GM23248 (cell line): Measurements from ENCODE around the gene ATG5. TPM values are rescaled to one million over a fixed set of nuclear protein-coding genes. Genes with fewer than 3 reads are reported as not detected.

Experiments used
- DNase-seq: peaks from one replicate; pipeline ENCODE4 v3.0.0-alpha.2; 2015
- H2AFZ ChIP-seq: fragments of 200-600 bp; sonication (generic); 2 replicates; pipeline ENCODE4 v1.6.1; 2016; ENCODE audit warnings: antibody characterized with exemption
- H3F3A ChIP-seq: fragments of 200-600 bp; sonication (generic); 2 replicates; pipeline ENCODE4 v1.6.1; 2016; ENCODE audit warnings: mild to moderate bottlenecking, antibody characterized with exemption, mixed run types; ENCODE audit not compliant: insufficient read depth
- H3K27ac ChIP-seq: fragments of 200-600 bp; sonication (generic); 2 replicates; pipeline ENCODE4 v1.5.1; 2016; ENCODE audit warnings: mild to moderate bottlenecking
- H3K27me3 ChIP-seq: fragments of 200-600 bp; sonication (generic); replicated peaks from 2 replicates; pipeline ENCODE4 v1.6.1; 2016; ENCODE audit warnings: mild to moderate bottlenecking; ENCODE audit not compliant: insufficient read depth
- H3K36me3 ChIP-seq: fragments of 200-600 bp; sonication (generic); 2 replicates; pipeline ENCODE4 v1.6.1; 2016; ENCODE audit warnings: low read depth, mild to moderate bottlenecking
- H3K4me1 ChIP-seq: fragments of 200-600 bp; sonication (generic); 2 replicates; pipeline ENCODE4 v1.6.1; 2016; ENCODE audit warnings: mild to moderate bottlenecking; ENCODE audit not compliant: insufficient read depth
- H3K4me2 ChIP-seq: fragments of 200-600 bp; sonication (generic); one replicate; pipeline ENCODE4 v1.6.1; 2016; ENCODE audit warnings: mild to moderate bottlenecking; ENCODE audit not compliant: unreplicated experiment
- H3K4me3 ChIP-seq: fragments of 200-600 bp; sonication (generic); 2 replicates; pipeline ENCODE4 v1.5.1; 2016; ENCODE audit warnings: mild to moderate bottlenecking
- H3K79me2 ChIP-seq: fragments of 200-600 bp; sonication (generic); 2 replicates; pipeline ENCODE4 v1.6.1; 2016; ENCODE audit warnings: mild to moderate bottlenecking; ENCODE audit not compliant: insufficient read depth
- H3K9ac ChIP-seq: fragments of 200-600 bp; sonication (generic); 2 replicates; pipeline ENCODE4 v1.6.1; 2016; ENCODE audit warnings: mild to moderate bottlenecking
- H3K9me2 ChIP-seq: fragments of 200-600 bp; sonication (generic); 2 replicates; pipeline ENCODE4 v1.6.1; 2016; ENCODE audit warnings: mixed run types, mild to moderate bottlenecking, moderate library complexity; ENCODE audit not compliant: insufficient read depth
- H3K9me3 ChIP-seq: fragments of 200-600 bp; sonication (generic); one replicate; pipeline ENCODE4 v1.6.1; 2017; ENCODE audit warnings: low read depth
- H4K20me1 ChIP-seq: fragments of 200-600 bp; sonication (generic); 2 replicates; pipeline ENCODE4 v1.6.0; 2016; ENCODE audit not compliant: insufficient read depth
- EZH2 ChIP-seq: fragments of 200-600 bp; sonication (generic); IDR thresholded peaks from 2 replicates; pipeline ENCODE4 v1.6.1; 2018; ENCODE audit warnings: antibody characterized with exemption, mild to moderate bottlenecking; ENCODE audit not compliant: insufficient read depth, poor library complexity, severe bottlenecking
- EZH2phosphoT487 ChIP-seq: fragments of 200-600 bp; sonication (generic); IDR thresholded peaks from 2 replicates; pipeline ENCODE4 v1.6.1; 2018; ENCODE audit warnings: antibody characterized with exemption, moderate library complexity, mild to moderate bottlenecking, low read depth; ENCODE audit not compliant: insufficient read depth
- WGBS, 2 experiments: methylation state at CpG; one replicate each; pipeline ENCODE4 v1.1.6; 2015 to 2017; ENCODE audit warnings: low lambda C conversion rate in 2 of 2, low coverage in 1 of 2; ENCODE audit errors: missing lambda C conversion rate in 2 of 2; 5-methylcytosine and 5-hydroxymethylcytosine counted together
- in situ Hi-C: fragments of 300-500 bp; cut with MboI; formaldehyde crosslinking; loops from 2 replicates; pipeline ENCODE4 v1.15.0; 2020
- polyA plus RNA-seq: library from polyadenylated mRNA; unstranded; fragments of >200 nt; fragmentation: Nextera tagmentation; extraction: Ambion mirVana; gene quantifications from 2 replicates; pipeline ENCODE4 v1.2.1, GENCODE V29; 2016
- total RNA-seq: library from RNA; depleted of rRNA; stranded (reverse); fragments of >200 nt; shearing (Covaris generic); gene quantifications from 2 replicates; pipeline ENCODE4 v1.2.3, GENCODE V29; 2014

The ATG5 gene
- total and polyA plus RNA-seq, 2 experiments from 2014 or later = 39.4 to 44.2 TPM

DNA sequence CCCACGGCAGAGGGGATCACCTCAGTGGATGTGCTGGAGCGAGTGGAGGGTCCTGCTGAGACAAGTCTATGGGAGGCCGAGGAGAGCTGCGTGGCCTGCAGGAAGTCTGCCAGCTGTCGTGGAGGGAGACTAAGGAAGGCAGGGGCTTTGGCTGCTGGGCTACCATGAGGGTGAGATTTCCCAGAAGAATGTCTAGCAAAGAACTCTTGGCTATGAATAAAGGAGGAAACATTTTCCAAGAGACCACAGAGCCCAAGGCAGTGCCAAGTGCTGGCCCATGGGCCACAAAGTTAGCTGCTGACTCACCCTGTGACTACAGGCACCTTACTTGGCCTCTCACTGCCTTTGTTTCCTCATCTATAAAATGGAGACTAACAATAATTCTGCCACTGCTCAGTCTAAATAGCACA, 166.0 kb downstream of the ATG5 start:
- H2AFZ ChIP-seq = peak overlapping the region; percentile 43; the same call in 1 of the 2 replicates
- no peak overlapping the region for H3K4me3 ChIP-seq
- peak overlapping the region; percentile 88 for H3K27ac ChIP-seq
- peak overlapping the region; percentile 63 for H3K9ac ChIP-seq
- no peaks in the 10 kb centered on the region for H3K27me3 ChIP-seq
- DNase-seq = peak; percentile 97
- H3K9me3 ChIP-seq = no peaks in the 10 kb centered on the region
- WGBS, 2 experiments = 11 to 13% methylated on average over 5 of the region's 5 CpGs
- H3F3A ChIP-seq = peaks cover 52% of the 10 kb centered on the region
- no peaks in the 10 kb centered on the region for H3K36me3 ChIP-seq
- no peaks in the 10 kb centered on the region for H4K20me1 ChIP-seq
- in situ Hi-C loops = no loop called here
- H3K9me2 ChIP-seq = no peaks in the 10 kb centered on the region
- TF ChIP-seq EZH2 (no peak), EZH2phosphoT487 (no peak)
- H3K4me2 ChIP-seq = peak overlapping the region; percentile 32
- H3K4me1 ChIP-seq = peaks cover 67% of the 10 kb centered on the region
- H3K79me2 ChIP-seq = no peaks in the 10 kb centered on the region

DNA sequence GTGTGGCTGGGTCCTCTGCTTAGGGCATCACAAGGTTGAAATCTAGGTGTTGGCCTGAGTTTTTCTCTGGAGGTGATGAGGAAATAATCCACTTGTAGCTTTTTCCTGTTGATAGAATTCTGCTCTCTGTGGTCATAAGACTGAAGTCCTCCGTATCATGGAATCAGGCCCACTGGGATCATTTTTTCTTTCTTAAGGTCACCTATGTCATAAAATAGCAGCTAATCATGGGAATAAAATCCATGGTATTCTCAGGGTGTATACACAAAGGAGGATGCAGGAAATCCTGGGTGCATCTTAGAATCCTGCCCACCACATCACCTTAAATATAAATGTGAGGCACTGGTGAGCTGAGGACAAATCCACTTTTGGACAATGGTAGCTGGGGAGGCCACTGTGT, 166.7 kb downstream of the ATG5 start:
- no peak overlapping the region for H3K4me3 ChIP-seq

DNA sequence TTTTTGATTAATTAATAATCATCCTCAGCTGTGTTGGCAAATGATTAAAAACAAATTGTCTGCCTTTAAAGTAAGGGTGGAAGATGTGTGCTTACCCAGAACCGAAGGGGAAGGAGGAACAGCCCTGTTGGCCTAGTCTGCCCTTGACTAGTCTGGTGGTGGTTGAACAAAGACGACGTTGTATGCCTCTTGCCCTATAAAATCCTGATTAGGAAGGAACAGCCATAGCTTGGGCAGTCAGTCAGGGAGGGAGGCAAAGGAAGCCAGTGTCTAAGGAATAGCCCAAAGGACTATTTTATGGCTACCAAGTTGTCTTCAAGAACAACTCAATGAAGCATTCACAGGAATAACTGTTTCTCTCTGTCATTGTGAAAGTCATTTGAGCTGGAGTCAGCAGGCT, 168.7 kb downstream of the ATG5 start:
- Histone ChIP-seq H3K27me3 (no peaks in the 10 kb centered on the region), H3K36me3 (no peaks in the 10 kb centered on the region), H3K9me2 (no peaks in the 10 kb centered on the region), H3K27ac (no peak overlapping the region), H3K9ac (no peak overlapping the region), H3K4me1 (peaks cover 54% of the 10 kb centered on the region), H3K79me2 (no peaks in the 10 kb centered on the region), H3F3A (peaks cover 32% of the 10 kb centered on the region), H3K4me3 (no peak overlapping the region), H2AFZ (no peak overlapping the region), H3K4me2 (no peak overlapping the region), H4K20me1 (no peaks in the 10 kb centered on the region), H3K9me3 (no peaks in the 10 kb centered on the region)
- in situ Hi-C loops = no loop called here
- DNase-seq = no peak
- TF ChIP-seq EZH2phosphoT487 = no peak
- TF ChIP-seq EZH2 = no peak
- 44% methylated on average over 3 of the region's 3 CpGs for WGBS, 2 experiments

More for the DNA sequence above, 166.7 kb downstream of the ATG5 start:
- Histone ChIP-seq H3K36me3 (no peaks in the 10 kb centered on the region), H3K9me3 (no peaks in the 10 kb centered on the region), H3K4me1 (peaks cover 61% of the 10 kb centered on the region), H3F3A (peaks cover 47% of the 10 kb centered on the region), H3K9me2 (no peaks in the 10 kb centered on the region), H3K79me2 (no peaks in the 10 kb centered on the region), H4K20me1 (no peaks in the 10 kb centered on the region), H3K9ac (peak overlapping the region; percentile 63), H2AFZ (peak overlapping the region; percentile 43; the same call in 1 of the 2 replicates), H3K27ac (peak overlapping the region; percentile 88), H3K4me2 (peak overlapping the region; percentile 32), H3K27me3 (no peaks in the 10 kb centered on the region)
- WGBS, 2 experiments = 17 to 26% methylated on average over 1 of the region's 1 CpG
- no peak for TF ChIP-seq EZH2
- no peak for TF ChIP-seq EZH2phosphoT487
- DNase-seq = peak; percentile 28
- in situ Hi-C loops = no loop called here

DNA sequence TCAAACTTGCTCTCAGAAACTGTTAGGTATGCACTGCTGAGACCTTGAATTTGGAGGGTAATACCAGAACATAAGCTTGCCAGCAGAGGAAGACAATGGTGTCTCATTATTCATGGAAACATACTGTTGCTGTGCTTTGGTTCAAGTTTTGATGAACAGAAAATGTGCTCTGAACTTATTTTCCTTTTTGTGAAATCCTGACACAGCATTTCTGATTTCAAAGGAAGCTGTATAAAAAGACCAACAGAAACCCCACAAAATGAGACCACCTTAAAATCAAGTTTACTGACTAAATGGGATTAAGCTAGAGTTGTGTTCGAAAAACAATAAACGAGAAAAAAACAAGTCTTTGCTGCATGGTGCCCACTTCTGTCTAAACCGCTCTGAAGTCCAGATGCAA, 169.1 kb downstream of the ATG5 start:
- H3K4me2 ChIP-seq = no peak overlapping the region
- no peaks in the 10 kb centered on the region for H3K9me3 ChIP-seq
- no peak for DNase-seq
- H3K36me3 ChIP-seq = no peaks in the 10 kb centered on the region
- no peak for TF ChIP-seq EZH2phosphoT487
- no peak for TF ChIP-seq EZH2
- WGBS, 2 experiments = 65 to 67% methylated on average over 3 of the region's 3 CpGs
- H3K27me3 ChIP-seq = no peaks in the 10 kb centered on the region
- H3K79me2 ChIP-seq = no peaks in the 10 kb centered on the region
- peaks cover 28% of the 10 kb centered on the region for H3F3A ChIP-seq
- in situ Hi-C loops = no loop called here
- H4K20me1 ChIP-seq = no peaks in the 10 kb centered on the region
- H3K4me1 ChIP-seq = peaks cover 54% of the 10 kb centered on the region
- no peak overlapping the region for H2AFZ ChIP-seq
- H3K9ac ChIP-seq = no peak overlapping the region
- no peak overlapping the region for H3K4me3 ChIP-seq
- H3K9me2 ChIP-seq = no peaks in the 10 kb centered on the region
- H3K27ac ChIP-seq = no peak overlapping the region
